GM12865 (cell line): ENCODE measurements around the gene KLHL28.

Source experiments
- DNase-seq: peaks from one replicate; pipeline ENCODE4 v3.0.0; 2010; ENCODE audit warnings: low read depth
- H3K4me3 ChIP-seq: 2 replicates; pipeline ENCODE4 v1.5.1; 2011; ENCODE audit warnings: mild to moderate bottlenecking, low read depth, low read length, control low read depth
- CTCF ChIP-seq: IDR thresholded peaks from 2 replicates; pipeline ENCODE4 v1.5.1; 2011; ENCODE audit warnings: low read length, control low read depth, low read depth, inconsistent platforms; ENCODE audit not compliant: insufficient read depth; ENCODE audit errors: missing control alignments

KLHL28 gene

GRCh38 chr14:44961554-44962333 is at the start of gene KLHL28, which contains the start of gene TOGARAM1:
TSS of gene KLHL28 (minus strand) at chr14:44961947. CDS start at chr14:44945928, 16,019 bp downstream.
TSS of gene TOGARAM1 (plus strand) at chr14:44962190. CDS start at chr14:44962422, 232 bp downstream.
- DNase-seq = peak; percentile 99
- no peak for TF ChIP-seq CTCF
- H3K4me3 ChIP-seq = peak within 1 kb of the TSS; percentile 81

- no peak for DNase-seq
- no peak overlapping the region for H3K4me3 ChIP-seq
- TF ChIP-seq CTCF = no peak
Measured at GRCh38 chr14:45003924-45004323, 42.2 kb upstream of the KLHL28 start.

- no peak overlapping the region for H3K4me3 ChIP-seq
- no peak for DNase-seq
- TF ChIP-seq CTCF = no peak
Measured at GRCh38 chr14:44995770-44996294, 34.1 kb upstream of the KLHL28 start.

GRCh38 chr14:44995196-44995595 is 33.4 kb upstream of the KLHL28 start:
- no peak for TF ChIP-seq CTCF
- DNase-seq = no peak
- no peak overlapping the region for H3K4me3 ChIP-seq

- DNase-seq = no peak
- no peak for TF ChIP-seq CTCF
- no peak overlapping the region for H3K4me3 ChIP-seq
Measured at GRCh38 chr14:44990533-44990932, 28.8 kb upstream of the KLHL28 start.

GRCh38 chr14:44989497-44990440 is 28.0 kb upstream of the KLHL28 start:
- TF ChIP-seq CTCF = no peak
- DNase-seq = peak; percentile 25
- H3K4me3 ChIP-seq = no peak overlapping the region
